HepG2 (cell line): ENCODE results near the gene TUBGCP3. TPM values are rescaled to one million over a fixed set of nuclear protein-coding genes. Genes with fewer than 3 reads are reported as not detected.

Source experiments
- ATAC-seq: fragments of 200-7000 bp; cut with Tn5 transposase; 3 replicates; pipeline ENCODE4 v1.9.1; 2020; ENCODE audit warnings: mild to moderate bottlenecking, moderate library complexity
- BruUV-seq: library from RNA; stranded (reverse); fragments of 400-500 nt; replicated peaks from 2 replicates; lab custom pipeline; 2021; lab: Mats Ljungman, UMichigan
- CTCF ChIA-PET: fragments of 300-600 bp; formaldehyde crosslinking; extraction: SDS; loops from one replicate; lab custom pipeline; 2021; ENCODE audit warnings: low total read pairs, inconsistent platforms, low intra/inter-chr PET ratio; lab: Yijun Ruan, JAX
- POLR2A ChIA-PET: fragments of 350-600 bp; sonication (Branson Sonifier 250); formaldehyde crosslinking; loops from one replicate; lab custom pipeline; 2020; ENCODE audit warnings: antibody characterized with exemption, inconsistent platforms; lab: Yijun Ruan, JAX
- DNase-seq: peaks from one replicate; pipeline ENCODE4 v3.0.0-alpha.2; 2015; ENCODE audit warnings: low spot score
- FAIRE-seq: peaks from 3 replicates; lab custom pipeline; 2011; peaks lifted over from hg19 to GRCh38; lab: Jason Lieb, UNC
- H2AFZ ChIP-seq: one replicate; pipeline ENCODE4 v1.6.1; 2011; ENCODE audit warnings: low read length, inconsistent platforms
- H3K27ac ChIP-seq: fragments of 300-600 bp; 3 replicates; pipeline ENCODE4 v1.8.0; 2011; ENCODE audit warnings: mixed run types, mild to moderate bottlenecking, mixed read lengths, low read length, inconsistent platforms; ENCODE audit not compliant: insufficient read depth; ENCODE audit errors: extremely low read length
- H3K27me3 ChIP-seq, 2 experiments: fragments of 200-600 bp in 1 of 2; 2 replicates in 1 of 2; 3 replicates in 1 of 2; pipeline versions ENCODE4 v1.6.0 to v1.8.0; 2011; ENCODE audit warnings: low read length in 2 of 2, mild to moderate bottlenecking in 2 of 2, moderate library complexity in 2 of 2, inconsistent platforms in 1 of 2; ENCODE audit not compliant: insufficient read depth in 2 of 2, control insufficient read depth in 1 of 2
- H3K36me3 ChIP-seq, 2 experiments: fragments of 200-600 bp in 1 of 2; replicated peaks in 1 of 2; 2 replicates in 1 of 2; 3 replicates in 1 of 2; pipeline versions ENCODE4 v1.5.1 to v1.8.0; 2011; ENCODE audit warnings: low read length in 2 of 2, inconsistent platforms in 1 of 2; ENCODE audit not compliant: insufficient read depth in 2 of 2, control insufficient read depth in 1 of 2
- H3K4me1 ChIP-seq: 2 replicates; pipeline ENCODE4 v1.5.1; 2012; ENCODE audit warnings: low read length, inconsistent platforms; ENCODE audit not compliant: insufficient read depth
- H3K4me2 ChIP-seq: 2 replicates; pipeline ENCODE4 v1.6.0; 2011; ENCODE audit warnings: low read depth, low read length, inconsistent platforms
- H3K4me3 ChIP-seq, 3 experiments: fragments of 200-600 bp in 1 of 3; sonication (generic), shearing (Covaris generic) in 1 of 3; replicated peaks in 1 of 3; 2 replicates each; pipeline ENCODE4 v1.5.1; 2011 to 2016; ENCODE audit warnings: low read length in 3 of 3, inconsistent platforms in 2 of 3, low read depth in 2 of 3, mild to moderate bottlenecking in 2 of 3, control low read depth in 1 of 3, mixed read lengths in 1 of 3; ENCODE audit not compliant: insufficient read depth in 1 of 3
- H3K79me2 ChIP-seq: one replicate; pipeline ENCODE4 v1.6.1; 2011; ENCODE audit warnings: low read length, inconsistent platforms; ENCODE audit not compliant: insufficient read depth
- H3K9ac ChIP-seq: 2 replicates; pipeline ENCODE4 v1.6.0; 2011; ENCODE audit warnings: mild to moderate bottlenecking, low read depth, low read length, inconsistent platforms; ENCODE audit not compliant: insufficient read depth
- H3K9me3 ChIP-seq: 2 replicates; pipeline ENCODE4 v1.5.1; 2012; ENCODE audit warnings: mild to moderate bottlenecking, low read length
- H4K20me1 ChIP-seq: 2 replicates; pipeline ENCODE4 v1.6.0; 2011; ENCODE audit warnings: inconsistent platforms, mild to moderate bottlenecking, low read length, moderate library complexity; ENCODE audit not compliant: insufficient read depth
- GATAD2A ChIP-seq: IDR thresholded peaks from 2 replicates; pipeline ENCODE4 v1.6.1; 2016
- HMGXB4 ChIP-seq, 2 experiments: sonication (generic) in 1 of 2; formaldehyde crosslinking in 1 of 2; IDR thresholded peaks; 2 replicates each; pipeline versions ENCODE4 v1.4.0 to v1.6.1; 2018 to 2020; ENCODE audit warnings: missing genetic modification reagents in 2 of 2, borderline replicate concordance in 1 of 2, low read depth in 1 of 2, mild to moderate bottlenecking in 1 of 2, missing biosample characterization in 1 of 2
- MXD4 ChIP-seq: IDR thresholded peaks from 2 replicates; pipeline ENCODE4 v1.6.1; 2016; ENCODE audit warnings: mild to moderate bottlenecking, missing biosample characterization, missing genetic modification reagents
- SOX5 ChIP-seq: IDR thresholded peaks from 2 replicates; pipeline ENCODE4 v1.6.1; 2016; ENCODE audit warnings: borderline replicate concordance
- ZNF598 ChIP-seq: sonication (generic); formaldehyde crosslinking; IDR thresholded peaks from 2 replicates; pipeline ENCODE4 v1.5.1; 2020; ENCODE audit warnings: mild to moderate bottlenecking, missing genetic modification reagents, borderline replicate concordance
- WGBS: methylation state at CpG from one replicate; pipeline ENCODE4 v1.1.6; 2017; ENCODE audit warnings: low lambda C conversion rate; 5-methylcytosine and 5-hydroxymethylcytosine counted together
- in situ Hi-C: cut with HindIII; loops from 2 replicates; pipeline ENCODE4 v1.10.0; 2017; ENCODE audit warnings: low pct_unique_long_range_greater_than_20kb; ENCODE audit not compliant: extremely low pct_ligation_motif_present
- intact Hi-C: fragments of 100-400 bp; cut with micrococcal nuclease; formaldehyde crosslinking; loops from one replicate; pipeline ENCODE4 v1.10.0; 2022; ENCODE audit not compliant: unreplicated experiment
- polyA plus RNA-seq, 8 experiments: library from polyadenylated mRNA; depleted of rRNA in 3 of 8; stranded (reverse) in 7 of 8; unstranded in 1 of 8; fragments of >200 nt; fragmentation: Illumina TruSeq in 4 of 8; extraction: Trizol in 4 of 8; gene quantifications; 2 replicates each; pipeline versions ENCODE4 v1.2.1 to v1.2.3, GENCODE V29; 2011 to 2016; ENCODE audit warnings: low read depth in 4 of 8, missing spikeins in 1 of 8, mixed read lengths in 1 of 8; ENCODE audit not compliant: insufficient read depth in 1 of 8
- total RNA-seq, 5 experiments: library from RNA; depleted of rRNA; stranded (reverse); fragments of >200 nt; fragmentation: Illumina TruSeq; extraction: Trizol; gene quantifications; 2 replicates each; pipeline ENCODE4 v1.2.3, GENCODE V29; 2016; ENCODE audit warnings: low read depth in 1 of 5
- TF ChIP-seq, protein P1 (sequence below): sonication (generic); formaldehyde crosslinking; IDR thresholded peaks from 2 replicates; pipeline ENCODE4 v1.5.0; 2020; ENCODE audit warnings: missing genetic modification reagents

TUBGCP3 gene
- total and polyA plus RNA-seq, 2 of the 13 experiments (the other 11 are each of a cell fraction or from before 2014, with no cell fraction given) = 12.6 to 15.5 TPM

GRCh38 chr13:112451512-112452379 is 136.2 kb downstream of the TUBGCP3 start:
- H3K27me3 ChIP-seq = peaks cover 23 to 95% of the 10 kb centered on the region in 2 experiments
- H4K20me1 ChIP-seq = no peaks in the 10 kb centered on the region
- CTCF ChIA-PET = no interaction called here
- FAIRE-seq (no peak), DNase-seq (no peak), ATAC-seq (no peak)
- intact Hi-C loops (no loop called here), in situ Hi-C loops (no loop called here)
- no peak overlapping the region for H3K9ac ChIP-seq
- H3K9me3 ChIP-seq = no peaks in the 10 kb centered on the region
- H2AFZ ChIP-seq = no peak overlapping the region
- no TSS peak for BruUV-seq
- POLR2A ChIA-PET = no interaction called here
- TF ChIP-seq, protein P1, sequence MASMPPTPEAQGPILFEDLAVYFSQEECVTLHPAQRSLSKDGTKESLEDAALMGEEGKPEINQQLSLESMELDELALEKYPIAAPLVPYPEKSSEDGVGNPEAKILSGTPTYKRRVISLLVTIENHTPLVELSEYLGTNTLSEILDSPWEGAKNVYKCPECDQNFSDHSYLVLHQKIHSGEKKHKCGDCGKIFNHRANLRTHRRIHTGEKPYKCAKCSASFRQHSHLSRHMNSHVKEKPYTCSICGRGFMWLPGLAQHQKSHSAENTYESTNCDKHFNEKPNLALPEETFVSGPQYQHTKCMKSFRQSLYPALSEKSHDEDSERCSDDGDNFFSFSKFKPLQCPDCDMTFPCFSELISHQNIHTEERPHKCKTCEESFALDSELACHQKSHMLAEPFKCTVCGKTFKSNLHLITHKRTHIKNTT (CRISPR knock-in tag) = no peak
- TF ChIP-seq HMGXB4 (CRISPR knock-in tag; IDR thresholded peaks at IDR 0.05; ENCODE audit: borderline replicate concordance in 1 of 2, low read depth in 1 of 2) (no peak), MXD4 (CRISPR knock-in tag) (no peak), ZNF598 (CRISPR knock-in tag) (no peak), GATAD2A (no peak), SOX5 (CRISPR knock-in tag) (no peak)
- H3K36me3 ChIP-seq = no peaks in the 10 kb centered on the region
- 26% methylated on average over 22 of the region's 43 CpGs for WGBS
- no peak overlapping the region for H3K4me3 ChIP-seq
- no peaks in the 10 kb centered on the region for H3K79me2 ChIP-seq
- H3K4me1 ChIP-seq = no peaks in the 10 kb centered on the region
- H3K27ac ChIP-seq = no peak overlapping the region
- H3K4me2 ChIP-seq = no peak overlapping the region
